ENCODE results near the gene HIRA. TPM values are rescaled to one million over a fixed set of nuclear protein-coding genes. Genes with fewer than 3 reads are reported as not detected.

The HIRA gene
- total RNA-seq, 1 donor: 19.0 TPM

- no peak for DNase-seq (ENCODE audit: low read depth)
- TF ChIP-seq CTCF (IDR thresholded peaks at IDR 0.05; ENCODE audit: insufficient read depth, low read depth, low read length): no peak
- H3K4me3 ChIP-seq (ENCODE audit: low read depth, low read length): no peak overlapping the region
Observed at GRCh38 chr22:19404676-19405075, 26.9 kb downstream of the HIRA start.

- DNase-seq (ENCODE audit: low read depth): no peak
- no peak overlapping the region for H3K4me3 ChIP-seq (ENCODE audit: low read depth, low read length)
- TF ChIP-seq CTCF (IDR thresholded peaks at IDR 0.05; ENCODE audit: insufficient read depth, low read depth, low read length): no peak
Observed at GRCh38 chr22:19402642-19403191, 28.8 kb downstream of the HIRA start.

GRCh38 chr22:19401483-19401882 is 30.1 kb downstream of the HIRA start:
- no peak for TF ChIP-seq CTCF (IDR thresholded peaks at IDR 0.05; ENCODE audit: insufficient read depth, low read depth, low read length)
- H3K4me3 ChIP-seq (ENCODE audit: low read depth, low read length): no peak overlapping the region
- no peak for DNase-seq (ENCODE audit: low read depth)

- H3K4me3 ChIP-seq (ENCODE audit: low read depth, low read length): no peak overlapping the region
- no peak for TF ChIP-seq CTCF (IDR thresholded peaks at IDR 0.05; ENCODE audit: insufficient read depth, low read depth, low read length)
- DNase-seq (ENCODE audit: low read depth): no peak
Observed at GRCh38 chr22:19400881-19401280, 30.7 kb downstream of the HIRA start.

GRCh38 chr22:19398652-19399051 is 32.9 kb downstream of the HIRA start:
- H3K4me3 ChIP-seq (ENCODE audit: low read depth, low read length): no peak overlapping the region
- no peak for TF ChIP-seq CTCF (IDR thresholded peaks at IDR 0.05; ENCODE audit: insufficient read depth, low read depth, low read length)
- no peak for DNase-seq (ENCODE audit: low read depth)

GRCh38 chr22:19398206-19398605 is 33.3 kb downstream of the HIRA start:
- no peak for TF ChIP-seq CTCF (IDR thresholded peaks at IDR 0.05; ENCODE audit: insufficient read depth, low read depth, low read length)
- no peak overlapping the region for H3K4me3 ChIP-seq (ENCODE audit: low read depth, low read length)
- no peak for DNase-seq (ENCODE audit: low read depth)

- H3K4me3 ChIP-seq (ENCODE audit: low read depth, low read length): no peak overlapping the region
- TF ChIP-seq CTCF (IDR thresholded peaks at IDR 0.05; ENCODE audit: insufficient read depth, low read depth, low read length): no peak
- DNase-seq (ENCODE audit: low read depth): no peak
Observed at GRCh38 chr22:19397734-19398104, 33.8 kb downstream of the HIRA start.

Measured in fibroblast of villous mesenchyme (primary cell).